DMS 273 treated with DMSO at 0.1 percent for 48 hours (cell line): ENCODE data around the gene MYLIP.

Experiments
- DNase-seq: peaks from one replicate; lab custom pipeline; 2025; lab: John Stamatoyannopoulos, UW

Gene MYLIP

DNA sequence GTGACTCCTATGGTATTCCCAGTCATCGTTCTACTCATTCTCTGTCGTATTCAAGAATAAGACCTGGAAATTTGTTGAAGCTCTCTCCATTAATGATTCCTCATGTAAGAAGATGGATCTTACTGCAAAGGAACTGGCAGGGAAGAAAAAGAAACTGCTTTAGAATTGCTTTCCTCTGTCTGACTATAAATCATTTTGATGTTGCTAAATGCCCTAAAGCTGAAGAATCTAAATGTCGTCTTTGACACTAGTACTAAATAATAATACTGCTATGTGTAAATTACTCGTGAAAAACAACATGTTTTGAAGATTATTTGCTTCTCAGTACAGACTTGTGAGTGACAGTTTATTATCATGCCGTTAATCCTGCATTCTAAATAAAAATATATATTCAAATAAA, 20.5 kb upstream of the MYLIP start:
- DNase-seq, result no peak

DNA sequence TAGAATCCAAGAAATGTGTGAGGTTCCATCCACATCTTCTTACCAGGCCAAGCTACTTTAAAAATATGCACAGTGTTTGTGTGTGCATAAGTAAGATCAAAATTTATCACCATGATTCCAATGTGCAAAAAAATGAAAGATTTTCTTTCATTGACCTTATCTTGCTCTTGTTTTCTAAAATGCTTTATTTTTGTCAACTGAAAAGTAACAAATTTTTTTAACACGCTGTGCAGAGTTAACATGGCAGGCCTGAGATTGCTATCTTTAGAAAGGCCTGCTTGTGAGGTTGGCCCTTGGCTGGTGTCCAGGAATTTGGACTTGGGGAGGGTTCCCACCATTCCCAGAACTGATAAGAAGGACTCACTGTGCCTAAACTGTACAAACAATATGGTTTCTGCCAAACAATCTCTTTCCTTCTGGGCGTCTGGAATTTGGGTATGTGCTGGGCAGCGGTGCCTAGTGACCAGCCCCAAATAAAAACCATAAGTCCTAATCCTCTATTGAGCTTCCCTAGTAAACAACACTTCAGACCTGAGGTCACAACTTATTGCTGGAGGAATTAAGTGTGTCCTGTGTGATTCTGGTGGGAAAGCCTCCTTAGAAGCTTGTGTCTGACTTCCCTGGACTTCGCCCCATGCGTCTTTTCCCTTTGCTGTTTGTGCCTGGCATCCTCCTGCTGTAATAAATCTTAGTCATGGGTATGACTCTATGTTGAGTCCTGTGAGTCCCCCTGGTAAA, 19.8 kb upstream of the MYLIP start:
- DNase-seq, result peak; percentile 24

DNA sequence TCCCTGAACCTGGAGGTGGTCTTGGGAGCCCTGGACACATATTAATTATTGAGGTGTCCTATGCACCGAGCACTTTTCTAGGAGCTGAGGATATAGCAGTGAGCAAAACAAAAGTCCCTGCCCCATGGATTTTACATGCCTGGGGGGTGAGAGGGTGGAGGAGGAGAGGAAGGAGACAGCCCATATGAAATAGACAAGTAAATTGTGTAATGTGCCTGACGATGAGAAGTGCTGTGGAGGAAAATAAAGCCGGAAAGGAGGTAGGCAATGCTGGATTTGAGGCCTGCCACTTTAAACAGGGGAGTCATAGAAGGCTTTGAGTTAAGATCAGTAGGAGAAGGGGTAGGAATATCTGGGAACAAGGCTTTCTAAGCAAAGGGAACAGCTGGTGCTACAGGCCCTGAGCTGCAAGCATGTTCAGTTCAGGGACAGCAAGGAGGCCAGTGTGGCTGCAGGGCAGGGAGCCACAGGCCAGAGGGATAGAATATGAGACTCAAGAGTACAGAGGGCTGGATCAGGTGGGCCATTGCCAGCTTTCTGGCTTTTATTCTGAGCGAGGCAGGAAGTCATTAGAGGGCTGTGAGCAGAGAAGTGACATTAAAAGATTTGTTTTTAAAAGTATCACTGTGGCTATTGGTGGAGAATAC, 19.1 kb upstream of the MYLIP start:
- DNase-seq, result peak; percentile 39

DNA sequence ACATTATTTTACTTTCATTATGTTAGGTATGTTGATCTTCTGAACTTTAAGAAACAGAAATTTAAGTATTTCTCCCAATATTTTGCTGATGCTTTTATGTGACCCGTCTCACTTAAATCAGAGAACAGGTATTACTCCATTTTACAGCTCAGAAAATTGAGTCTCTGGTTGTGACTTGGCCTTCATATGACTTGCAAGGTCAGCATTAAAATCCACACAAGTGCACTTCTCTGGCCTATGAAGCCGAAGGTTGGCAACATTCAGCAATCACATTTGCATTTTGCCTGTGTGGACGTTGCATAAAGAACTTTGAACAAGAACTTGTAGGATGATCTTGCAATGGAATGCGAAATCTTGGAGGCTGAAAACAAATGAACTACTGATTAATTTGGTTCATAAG, 10.1 kb upstream of the MYLIP start:
- no peak for DNase-seq

DNA sequence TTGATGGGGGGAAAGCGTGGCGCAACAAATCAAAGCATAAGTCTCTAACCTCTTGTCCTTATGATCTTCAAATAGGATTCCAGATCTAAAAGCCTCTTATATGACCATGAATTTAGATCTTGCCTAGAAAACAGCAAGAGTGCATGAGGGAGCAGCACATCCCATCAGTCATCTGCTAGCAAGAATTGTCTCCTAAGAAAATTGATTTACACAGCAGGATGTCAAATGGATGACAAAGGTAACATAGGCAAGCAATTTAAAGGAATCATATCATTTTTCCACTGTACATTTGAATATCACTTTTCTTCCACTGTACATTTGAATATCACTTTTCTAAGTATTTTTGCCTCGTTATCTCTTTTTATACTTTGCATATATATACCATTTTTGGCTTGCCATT, 7.5 kb upstream of the MYLIP start:
- DNase-seq, result no peak

DNA sequence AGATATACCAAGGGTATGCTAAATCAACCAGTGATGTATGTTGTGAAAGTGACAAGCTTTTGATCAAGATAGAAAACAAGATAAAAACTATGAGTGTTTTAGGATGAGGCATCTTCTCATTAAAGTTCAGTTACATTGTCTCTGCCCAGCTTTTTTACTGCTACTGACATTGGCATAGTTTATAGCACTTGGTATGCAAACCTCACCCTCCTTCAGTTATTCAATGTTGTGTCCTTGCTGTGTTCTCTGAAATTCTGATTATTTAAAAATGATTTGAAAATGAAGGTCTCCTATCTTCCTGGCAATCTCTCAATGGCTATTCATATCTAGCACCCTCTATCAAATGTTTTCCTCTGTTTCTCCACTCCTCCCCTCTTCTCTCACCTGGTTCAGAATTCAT, 6.7 kb upstream of the MYLIP start:
- DNase-seq, result no peak

DNA sequence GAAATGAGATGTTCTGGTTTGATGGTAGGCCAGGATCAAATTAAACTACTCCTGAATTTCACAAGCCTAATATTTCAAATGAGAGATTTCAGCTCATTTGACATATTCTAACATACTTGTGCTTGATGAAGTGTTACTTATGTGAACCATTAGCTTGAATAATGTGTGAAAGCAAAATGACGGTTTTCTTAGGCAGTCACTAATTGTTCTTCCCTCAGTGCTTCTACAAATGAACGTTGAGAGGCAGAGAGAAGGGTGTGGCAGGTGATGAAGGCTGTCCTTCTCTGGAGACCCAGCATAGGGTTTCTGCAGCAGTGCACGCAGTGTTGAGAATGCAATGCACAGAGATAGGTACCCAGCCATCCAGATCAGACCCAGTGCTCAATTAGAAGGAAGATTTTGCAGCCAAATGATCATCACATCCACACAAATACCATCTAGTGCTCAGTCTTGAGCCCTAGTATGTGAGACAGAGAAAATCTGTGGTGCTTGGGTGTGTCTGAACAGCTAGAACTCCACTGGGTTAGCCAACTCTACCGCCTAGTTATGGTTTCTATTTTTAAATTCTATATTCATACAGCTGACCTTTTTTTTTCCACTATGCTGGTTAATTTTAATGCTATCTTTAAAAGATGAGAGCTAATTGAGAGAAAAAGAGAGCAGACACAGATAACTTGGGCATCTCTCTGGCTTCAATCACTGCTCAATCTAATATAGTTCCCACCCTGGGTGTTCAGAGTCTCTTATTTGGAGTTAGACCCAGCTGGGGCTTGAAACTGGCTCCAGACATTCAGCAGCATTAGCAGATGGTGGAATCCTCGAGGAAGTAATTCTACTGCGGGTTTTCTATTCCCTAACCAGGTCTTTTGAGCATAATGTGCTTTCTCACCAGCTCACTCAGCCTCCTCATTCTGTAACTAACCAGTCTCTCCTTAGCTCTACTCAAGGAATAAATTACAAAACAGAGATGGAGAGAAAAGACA, 4.4 kb upstream of the MYLIP start:
- DNase-seq, result peak; percentile 60

DNA sequence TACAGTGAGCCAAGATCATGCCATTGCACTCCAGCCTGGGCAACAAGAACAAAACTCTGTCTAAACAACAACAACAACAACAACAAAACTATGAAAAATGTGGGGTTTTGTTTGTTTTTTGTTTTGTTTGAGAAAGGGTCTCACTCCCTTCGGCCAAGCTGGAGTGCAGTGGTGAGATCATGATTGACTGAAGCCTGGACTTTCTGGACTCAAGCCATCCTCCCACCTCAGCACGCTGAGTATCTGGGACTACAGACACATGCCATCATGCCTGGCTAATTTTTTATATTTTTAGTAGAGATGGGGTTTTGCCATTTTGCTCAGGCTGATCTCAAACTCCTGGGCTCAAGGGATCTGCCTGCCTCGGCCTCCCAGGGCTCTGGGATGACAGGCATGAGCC, 2.8 kb upstream of the MYLIP start:
- DNase-seq, result no peak

DNA sequence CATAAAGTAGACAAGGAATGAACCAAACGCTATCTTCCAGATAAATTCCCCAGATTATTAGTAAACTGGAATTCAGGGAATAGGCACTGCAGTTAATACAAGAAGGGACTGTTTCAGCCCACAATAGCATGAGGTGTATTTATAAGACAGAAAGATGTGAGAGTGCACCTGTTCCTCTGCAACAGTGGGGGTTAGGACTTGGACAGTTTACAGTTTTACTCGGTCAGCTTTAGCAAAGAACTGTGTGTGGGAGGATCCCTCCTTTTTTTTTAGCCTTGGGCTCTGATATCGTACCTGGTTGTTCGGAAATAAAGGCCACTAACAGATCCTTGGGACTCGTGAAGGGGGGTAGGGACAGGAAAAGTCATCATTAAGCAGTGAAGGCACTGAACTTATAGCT, 2.0 kb upstream of the MYLIP start:
- DNase-seq, result no peak

DNA sequence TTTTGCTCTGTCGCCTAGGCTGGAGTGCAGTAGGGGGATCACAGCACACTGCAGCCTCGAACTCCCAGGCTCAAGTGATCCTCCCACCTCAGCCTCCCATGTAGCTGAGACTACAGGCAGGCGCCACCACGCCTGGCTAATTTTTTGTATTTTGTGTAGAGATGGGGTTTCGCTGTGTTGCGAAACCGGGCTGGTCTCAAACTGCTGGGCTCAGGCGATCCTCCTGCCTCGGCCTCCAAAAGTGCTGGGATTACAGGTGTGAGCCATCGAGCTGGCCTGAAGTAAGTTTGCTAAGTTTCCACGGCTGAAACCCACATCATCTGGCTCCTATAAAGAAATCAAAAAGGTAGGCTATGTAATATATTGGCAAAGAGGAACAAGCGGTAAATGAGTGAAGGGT, 1.4 kb upstream of the MYLIP start:
- DNase-seq, result no peak

DNA sequence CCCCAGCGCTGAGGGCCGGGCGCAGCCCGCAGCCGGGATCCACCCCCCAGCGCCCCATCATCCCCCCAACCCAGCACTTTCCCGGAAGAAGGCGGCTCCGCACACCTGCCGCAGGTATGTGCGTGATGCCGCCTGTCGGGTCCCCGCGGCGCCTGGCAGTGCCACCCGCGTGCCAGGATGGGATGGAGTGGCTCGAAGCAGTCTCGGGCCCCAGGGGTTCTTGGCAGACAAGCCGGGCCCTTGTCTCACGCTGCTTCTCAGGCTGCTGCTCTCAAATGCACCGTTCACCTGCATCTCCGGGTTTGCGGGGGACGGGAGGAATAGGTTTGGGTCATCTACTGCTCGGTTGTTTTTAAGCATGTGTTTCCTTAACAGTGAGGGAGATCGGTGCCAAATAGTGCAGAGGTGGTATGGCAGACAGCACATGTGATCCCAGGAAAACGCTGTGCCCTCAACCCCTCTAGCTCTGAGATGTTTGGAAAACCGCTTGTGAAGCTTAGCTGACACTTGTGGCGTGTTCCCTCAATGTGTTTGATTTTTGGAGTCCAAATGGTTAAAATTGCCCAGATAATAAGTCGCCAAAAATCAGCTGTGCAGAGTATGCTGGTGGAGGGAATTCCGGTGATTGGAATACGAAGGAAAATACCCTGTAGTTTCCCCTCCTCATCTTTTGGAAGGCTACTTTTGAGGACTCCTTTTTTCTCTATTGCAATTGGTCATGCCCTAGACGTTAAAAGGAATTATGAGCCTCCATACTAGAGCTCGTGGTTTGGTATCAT, 926 bp downstream of the MYLIP start:
- no peak for DNase-seq

DNA sequence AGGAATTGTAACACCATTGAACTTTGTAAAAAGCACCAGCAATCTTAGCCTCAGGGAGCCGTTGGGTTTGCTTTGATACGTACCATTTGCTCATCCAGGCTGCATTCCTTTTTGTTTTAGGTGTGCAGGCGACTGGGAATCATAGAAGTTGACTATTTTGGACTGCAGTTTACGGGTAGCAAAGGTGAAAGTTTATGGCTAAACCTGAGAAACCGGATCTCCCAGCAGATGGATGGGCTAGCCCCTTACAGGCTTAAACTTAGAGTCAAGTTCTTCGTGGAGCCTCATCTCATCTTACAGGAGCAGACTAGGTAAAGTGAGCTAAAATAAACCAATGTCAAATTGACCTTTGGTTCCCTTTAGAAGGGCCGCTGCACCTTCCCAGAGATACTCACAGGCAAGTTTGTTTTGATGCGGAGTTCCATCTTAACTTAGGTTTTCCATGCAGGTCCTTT, 1.6 kb downstream of the MYLIP start:
- no peak for DNase-seq

DNA sequence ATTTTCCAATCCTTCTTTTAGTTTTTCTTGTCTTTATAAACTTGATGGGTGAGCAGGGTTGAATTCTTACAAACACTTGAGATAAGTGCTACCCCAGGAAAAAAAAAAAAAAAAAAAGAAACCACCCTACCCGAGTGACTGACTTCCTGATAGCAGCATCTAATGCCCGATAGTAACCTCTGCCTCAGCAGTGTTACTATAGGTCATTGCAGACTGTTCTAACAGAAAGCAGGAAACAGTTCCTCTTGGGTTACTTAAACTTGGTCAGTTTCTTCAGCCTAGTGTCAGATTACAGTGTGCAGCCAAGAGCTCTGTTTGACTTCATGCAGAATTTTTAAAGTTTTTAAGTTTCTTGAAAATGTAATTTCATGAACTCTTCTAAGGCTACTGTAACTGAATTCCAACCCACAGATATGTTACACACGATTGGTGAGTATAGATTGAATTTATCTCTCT, 2.1 kb downstream of the MYLIP start:
- DNase-seq, result peak; percentile 31

DNA sequence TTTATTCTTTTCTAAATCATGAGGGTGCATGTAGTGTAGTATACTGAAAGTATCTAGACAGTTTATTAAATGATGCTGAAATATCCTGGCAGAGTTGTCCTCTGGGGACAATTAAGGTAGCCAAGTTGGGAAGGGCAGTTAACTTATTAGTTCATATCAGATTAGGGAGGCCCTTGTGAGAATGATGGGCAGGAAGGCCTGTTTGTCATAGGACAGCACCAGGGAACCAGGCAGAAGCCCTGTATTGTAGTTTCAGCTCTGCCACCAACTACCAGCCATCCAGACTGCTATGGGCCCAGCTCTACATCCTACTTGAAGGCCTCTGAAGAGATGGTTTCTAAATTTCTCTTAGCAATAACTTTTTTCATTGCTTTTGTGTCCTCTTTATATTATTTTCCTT, 4.0 kb downstream of the MYLIP start:
- no peak for DNase-seq

DNA sequence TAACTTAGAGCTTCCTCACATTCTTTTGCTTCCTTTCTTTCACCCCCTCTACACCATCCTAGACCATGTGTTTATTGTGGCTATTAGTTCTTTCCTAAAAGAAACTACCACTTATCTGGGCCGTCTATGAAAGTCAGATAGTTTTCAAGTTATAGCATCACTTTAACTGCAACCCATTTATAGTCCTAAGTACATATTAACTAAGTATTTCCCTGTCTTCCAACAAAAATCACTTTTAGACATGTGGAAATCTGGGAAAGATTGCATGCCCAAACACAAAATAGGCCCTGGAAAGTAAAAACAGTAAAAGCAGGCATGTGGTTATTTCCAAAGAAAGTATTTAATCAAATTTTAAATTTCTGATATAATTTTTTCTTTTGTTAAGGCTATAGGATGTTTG, 5.5 kb downstream of the MYLIP start:
- DNase-seq, result no peak

DNA sequence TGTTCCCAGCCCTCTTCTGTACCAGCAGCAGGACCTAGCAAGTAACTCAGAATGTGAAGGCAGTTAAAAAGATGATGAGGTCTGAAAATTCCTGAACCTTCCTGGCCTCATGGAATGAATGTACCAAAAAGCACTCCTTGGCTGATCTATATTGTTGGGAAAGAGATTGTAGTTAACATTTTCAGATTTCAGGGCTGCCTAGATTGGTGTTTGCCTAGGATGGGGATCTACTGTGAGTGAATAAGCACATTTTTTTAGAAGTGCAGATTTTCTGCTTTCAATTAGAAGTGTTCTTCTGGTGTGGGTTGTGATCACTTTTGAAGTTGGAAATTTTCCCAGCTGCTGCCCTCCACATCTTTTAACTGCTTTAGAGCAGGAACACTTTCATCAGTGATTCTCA, 6.2 kb downstream of the MYLIP start:
- no peak for DNase-seq

DNA sequence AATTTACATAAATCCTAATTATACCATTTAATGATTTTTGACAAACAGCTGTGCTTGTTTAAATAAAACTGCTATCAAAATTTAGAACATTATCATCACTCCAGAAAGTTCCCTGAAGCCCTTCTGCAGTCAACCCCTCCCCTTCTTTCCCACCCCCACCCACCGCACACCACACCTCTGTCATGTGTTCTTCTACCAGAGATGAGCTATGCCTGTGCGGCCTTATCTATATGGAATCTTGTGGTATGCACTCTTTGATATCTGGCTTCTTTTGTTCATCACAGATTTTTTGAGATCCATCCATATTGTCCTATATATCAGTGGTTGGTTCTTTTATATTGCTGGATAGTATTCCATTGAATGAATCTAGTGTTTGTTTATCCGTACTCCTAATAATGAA, 7.2 kb downstream of the MYLIP start:
- DNase-seq, result no peak

DNA sequence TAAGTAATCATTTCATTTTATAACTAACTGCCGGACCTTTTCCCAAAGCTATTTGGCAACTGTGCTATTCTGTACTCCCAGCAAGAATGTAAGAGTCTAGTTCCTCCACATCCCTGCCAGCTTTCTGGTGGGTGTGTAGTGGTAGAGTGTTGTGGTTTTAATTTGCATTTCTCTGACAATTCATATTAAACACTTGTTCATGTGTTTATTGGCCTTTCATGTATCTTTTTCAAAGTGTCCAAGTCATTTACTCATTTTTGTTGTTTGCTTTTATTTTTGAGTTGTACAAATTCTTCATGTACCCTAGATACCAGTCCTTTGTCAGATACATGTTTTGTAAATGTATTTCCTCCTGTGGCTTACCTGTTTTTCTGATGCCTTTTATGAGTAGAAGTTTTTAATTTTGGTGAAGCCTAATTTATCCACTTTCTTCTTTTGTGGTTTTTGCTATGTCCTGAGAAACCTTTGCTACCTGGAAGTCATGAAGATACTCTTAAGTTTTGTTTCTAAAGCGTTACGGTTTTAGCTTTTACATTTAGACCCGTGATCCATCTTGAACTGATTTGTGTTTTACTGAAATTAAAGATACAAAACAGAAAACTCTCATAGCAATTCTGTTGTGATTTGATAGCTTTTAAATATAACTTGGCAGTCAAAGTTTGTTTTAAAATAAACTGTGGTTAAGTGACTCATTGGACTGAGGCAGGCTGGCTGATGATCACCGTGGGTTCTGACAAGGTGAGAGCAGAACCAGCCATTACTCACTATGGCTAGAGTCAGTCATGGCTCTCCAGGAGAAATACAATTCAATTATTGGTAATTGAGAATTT, 8.0 kb downstream of the MYLIP start:
- no peak for DNase-seq

DNA sequence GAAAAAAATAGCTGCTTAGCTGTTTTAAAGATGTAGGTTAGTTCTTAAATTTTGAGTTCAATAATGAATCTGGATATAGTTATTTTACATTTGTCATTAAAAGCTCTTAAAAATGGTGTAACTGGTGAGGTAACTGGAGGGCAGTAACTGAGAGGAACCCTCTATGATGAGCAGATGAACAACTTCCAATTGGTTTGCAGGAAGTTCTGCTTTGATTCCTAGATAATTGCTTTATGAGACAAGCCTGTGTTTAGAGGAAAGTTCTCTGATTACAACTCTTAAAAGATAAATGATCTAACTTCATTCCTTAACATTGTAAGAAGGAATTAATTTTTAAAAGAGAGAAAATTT, 8.5 kb downstream of the MYLIP start:
- DNase-seq, result no peak

DNA sequence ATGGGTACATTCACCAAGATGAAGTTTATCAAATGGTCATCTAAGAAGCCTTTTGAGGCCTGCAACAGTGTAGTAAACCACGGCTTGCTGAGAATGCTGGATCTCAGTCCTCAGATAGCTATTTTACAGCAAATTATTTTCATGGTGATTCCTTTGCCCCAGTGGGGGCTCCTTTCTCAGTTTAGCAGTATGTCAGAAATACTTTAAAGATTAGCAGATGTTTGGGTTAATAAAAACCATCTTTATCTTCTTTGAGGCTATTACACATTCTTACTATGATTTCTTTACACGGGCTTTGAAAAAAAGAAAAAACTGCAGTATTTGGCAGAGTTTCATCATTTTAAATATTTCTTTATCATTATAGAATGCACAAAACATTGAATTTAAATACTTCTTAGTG, 10.7 kb downstream of the MYLIP start:
- no peak for DNase-seq

DNA sequence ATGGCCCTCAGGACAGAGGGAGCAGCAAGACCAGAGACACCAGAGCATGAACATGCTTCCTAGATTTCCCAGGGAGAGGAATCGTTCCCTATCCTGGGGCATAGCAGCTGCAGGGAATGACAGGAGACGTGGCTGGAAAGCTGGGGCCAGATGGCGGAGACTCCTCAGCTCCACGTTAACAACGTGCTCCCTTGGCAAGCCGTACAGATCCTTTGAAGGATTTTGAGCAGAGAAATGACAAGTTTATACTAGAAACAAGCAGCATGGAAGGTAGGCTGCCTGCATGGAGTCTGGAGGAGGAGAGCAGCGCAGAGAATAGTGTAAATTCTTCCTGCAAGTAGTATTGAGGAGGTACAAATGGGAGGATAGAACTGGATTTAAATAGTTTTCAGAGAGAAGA, 11.7 kb downstream of the MYLIP start:
- no peak for DNase-seq
